Stimulated activated CD4-positive, alpha-beta T cell treated with anti-CD3 and anti-CD28 coated beads, Interleukin-15, amount 100 ng/mL, for 24 hours (primary cell): ENCODE results near the gene ADAMTS7.

Source experiments
- DNase-seq: peaks from one replicate; pipeline ENCODE4 v3.0.0-alpha.2; 2020

The ADAMTS7 gene

DNA sequence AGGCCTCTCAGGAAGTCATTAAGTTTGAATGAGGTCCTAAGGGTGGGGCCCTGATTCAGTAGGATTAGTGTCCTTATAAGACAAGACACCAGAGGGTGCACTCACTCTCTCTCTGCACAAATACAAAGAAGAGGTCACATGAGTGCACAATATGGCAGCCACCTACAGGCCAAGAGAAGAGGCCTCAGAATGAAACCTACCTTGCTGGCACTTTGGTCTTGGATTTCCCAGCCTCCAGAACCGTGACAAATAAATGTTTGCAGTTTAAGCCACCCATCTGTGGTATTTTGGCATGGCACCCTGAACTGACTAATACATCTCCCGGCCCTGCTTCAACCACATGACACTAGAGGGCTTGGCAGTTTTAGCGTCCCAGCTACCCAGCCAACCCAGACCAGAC is 96.4 kb downstream of the ADAMTS7 start:
- DNase-seq, result no peak

DNA sequence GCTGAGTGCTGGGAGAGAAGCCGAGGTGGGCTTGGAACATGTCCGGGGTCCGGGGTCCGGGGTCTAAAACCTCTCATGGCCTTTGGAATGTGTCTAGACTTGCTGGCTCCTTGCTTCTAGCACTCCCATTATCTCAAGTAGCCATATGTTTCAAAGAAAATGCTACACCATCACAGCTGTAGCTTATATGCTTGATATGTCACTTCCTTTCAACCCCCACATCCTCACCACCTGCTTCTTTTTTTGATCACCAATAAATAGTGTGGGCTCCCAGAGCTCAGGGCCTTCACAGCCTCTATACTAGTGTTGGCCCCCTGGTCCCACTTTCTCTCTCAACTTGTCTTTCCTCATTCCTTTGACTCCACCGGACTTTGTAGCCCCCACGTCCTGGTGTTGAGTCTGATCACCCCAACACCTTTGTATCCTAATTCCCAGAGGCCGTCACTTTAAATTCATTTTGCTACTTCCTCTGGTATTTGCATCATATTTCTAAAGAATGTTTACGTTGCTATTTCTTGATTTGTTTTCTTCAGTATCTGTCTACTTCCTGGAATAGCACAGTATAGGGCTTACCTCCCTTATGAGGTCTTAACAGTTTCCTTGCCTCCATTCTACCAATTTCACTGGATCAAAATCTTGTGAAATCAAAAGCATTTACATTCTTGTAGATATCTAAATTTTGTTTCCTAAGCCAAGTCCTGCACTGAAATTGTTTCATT is 98.3 kb downstream of the ADAMTS7 start:
- no peak for DNase-seq

DNA sequence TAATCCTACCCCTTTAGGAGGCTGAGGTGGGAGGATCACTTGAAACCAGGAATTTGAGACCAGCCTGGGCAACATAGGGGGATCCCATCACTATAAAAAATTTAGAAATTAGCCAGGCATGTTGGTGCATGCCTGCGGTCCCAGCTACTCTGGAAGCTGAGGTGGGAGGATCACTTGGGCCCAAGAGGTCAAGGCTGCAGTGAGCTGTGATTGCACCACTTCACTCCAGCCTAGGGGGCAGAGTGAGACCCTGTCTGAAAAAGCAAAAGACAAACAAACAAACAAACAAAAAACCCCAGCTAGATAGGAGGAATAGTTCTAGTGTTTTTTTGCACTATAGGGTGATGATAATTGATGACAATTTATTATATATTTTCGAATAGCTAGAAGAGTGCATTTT is 99.6 kb downstream of the ADAMTS7 start:
- no peak for DNase-seq

DNA sequence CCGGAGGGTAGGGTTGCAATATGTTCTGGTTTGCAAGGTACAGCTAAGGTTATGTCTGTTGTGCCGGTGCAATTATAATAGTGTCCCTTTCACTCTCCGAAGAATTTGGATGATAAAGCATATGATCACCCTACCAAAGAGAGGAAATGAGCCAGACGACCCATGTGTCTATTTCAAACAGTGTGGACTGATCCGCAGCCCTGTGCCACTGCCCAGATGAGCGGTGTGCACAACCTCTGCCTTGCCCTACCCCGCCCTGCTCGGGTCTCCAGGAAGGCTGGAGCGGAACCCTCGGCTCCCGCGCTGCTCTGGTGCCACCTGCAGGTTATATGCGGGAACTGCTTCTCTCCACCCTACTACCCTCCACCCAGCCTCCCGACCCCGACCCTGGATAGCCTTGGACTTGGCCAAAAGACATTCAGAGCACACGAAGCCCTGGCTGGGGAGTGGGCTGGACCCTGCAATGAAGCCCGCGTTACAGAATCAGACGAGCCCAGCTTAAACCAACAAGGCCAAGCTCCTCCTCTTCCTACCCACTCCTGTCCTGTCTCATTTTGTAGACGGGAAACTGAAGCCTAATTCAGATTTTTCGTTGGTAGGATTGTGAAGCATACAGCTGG is 101.9 kb downstream of the ADAMTS7 start:
- DNase-seq, result peak; percentile 78
